K562 (cell line): ENCODE data around the gene RPS19BP1. TPM values are rescaled to one million over a fixed set of nuclear protein-coding genes. Genes with fewer than 3 reads are reported as not detected.

Experiments
- ATAC-seq: fragments of 200-7000 bp; cut with Tn5 transposase; 3 replicates; pipeline ENCODE4 v1.9.1; 2020; ENCODE audit warnings: moderate library complexity
- BruUV-seq: library from RNA; stranded (reverse); fragments of 400-500 nt; replicated peaks from 2 replicates; lab custom pipeline; 2021; lab: Mats Ljungman, UMichigan
- CTCF ChIA-PET: fragments of 300-600 bp; formaldehyde crosslinking; extraction: SDS; loops from one replicate; lab custom pipeline; 2021; ENCODE audit warnings: low intra/inter-chr PET ratio; lab: Yijun Ruan, JAX
- POLR2A ChIA-PET: fragments of 300-600, 350-650 bp; sonication (Branson Sonifier 250); formaldehyde crosslinking; extraction: SDS; loops from one replicate; lab custom pipeline; 2021; ENCODE audit warnings: antibody characterized with exemption, inconsistent platforms; lab: Yijun Ruan, JAX
- DNase-seq, 4 experiments: peaks; one replicate each; pipeline versions ENCODE4 v3.0.0 to v3.0.0-alpha.2; 2011 to 2018; ENCODE audit warnings: low spot score in 3 of 4, mixed read lengths in 3 of 4; ENCODE audit errors: extremely low read depth in 1 of 4
- FAIRE-seq: peaks from 2 replicates; lab custom pipeline; 2011; peaks lifted over from hg19 to GRCh38; lab: Jason Lieb, UNC
- H2AFZ ChIP-seq: 2 replicates; pipeline ENCODE4 v1.6.0; 2011; ENCODE audit warnings: low read depth, low read length, control low read depth, inconsistent platforms
- H3K27ac ChIP-seq: fragments of 200-600 bp; 3 replicates; pipeline ENCODE4 v1.8.0; 2011; ENCODE audit warnings: low read depth, mild to moderate bottlenecking, control low read depth, inconsistent platforms, low read length, moderate library complexity, mixed read lengths; ENCODE audit errors: extremely low read depth
- H3K27me3 ChIP-seq, 2 experiments: fragments of 300-600 bp in 1 of 2; 2 replicates in 1 of 2; 3 replicates in 1 of 2; pipeline versions ENCODE4 v1.6.0 to v1.8.0; 2011; ENCODE audit warnings: inconsistent platforms in 2 of 2, low read length in 2 of 2, mild to moderate bottlenecking in 1 of 2, mixed read lengths in 1 of 2, moderate library complexity in 1 of 2; ENCODE audit not compliant: control insufficient read depth in 2 of 2, insufficient read depth in 2 of 2
- H3K36me3 ChIP-seq: fragments of 300-600 bp; 3 replicates; pipeline ENCODE4 v1.8.0; 2011; ENCODE audit warnings: mild to moderate bottlenecking, low read length, inconsistent platforms; ENCODE audit not compliant: control insufficient read depth, insufficient read depth
- H3K4me1 ChIP-seq, 2 experiments: fragments of 200-600 bp in 1 of 2; replicated peaks in 1 of 2; 2 replicates in 1 of 2; 3 replicates in 1 of 2; pipeline versions ENCODE4 v1.5.1 to v1.8.0; 2011; ENCODE audit warnings: inconsistent platforms in 2 of 2, low read length in 2 of 2, mild to moderate bottlenecking in 1 of 2, mixed read lengths in 1 of 2, moderate library complexity in 1 of 2; ENCODE audit not compliant: control insufficient read depth in 2 of 2, insufficient read depth in 2 of 2
- H3K4me2 ChIP-seq: 2 replicates; pipeline ENCODE4 v1.6.1; 2011; ENCODE audit warnings: low read length, control low read depth, inconsistent platforms, mixed read lengths; ENCODE audit not compliant: insufficient read depth
- H3K4me3 ChIP-seq: fragments of 200-600 bp; sonication (generic), shearing (Covaris generic); 2 replicates; pipeline ENCODE4 v1.5.1; 2016; ENCODE audit warnings: control low read depth, inconsistent platforms
- H3K79me2 ChIP-seq: fragments of 200-600 bp; 3 replicates; pipeline ENCODE4 v1.8.0; 2011; ENCODE audit warnings: low read length, inconsistent platforms; ENCODE audit not compliant: control insufficient read depth, insufficient read depth
- H3K9ac ChIP-seq, 2 experiments: 2 replicates each; pipeline versions ENCODE4 v1.6.0 to v1.6.1; 2011; ENCODE audit warnings: low read depth in 2 of 2, low read length in 2 of 2, control low read depth in 1 of 2, inconsistent platforms in 1 of 2, mild to moderate bottlenecking in 1 of 2, mixed read lengths in 1 of 2; ENCODE audit not compliant: insufficient read depth in 1 of 2
- H3K9me1 ChIP-seq: one replicate; pipeline ENCODE4 v1.6.0; 2011; ENCODE audit warnings: inconsistent platforms, mild to moderate bottlenecking, low read length, moderate library complexity; ENCODE audit not compliant: control insufficient read depth, insufficient read depth
- H3K9me3 ChIP-seq: replicated peaks from 2 replicates; pipeline ENCODE4 v1.5.1; 2011; ENCODE audit warnings: low read depth, low read length, inconsistent platforms; ENCODE audit not compliant: control insufficient read depth, insufficient read depth
- H4K20me1 ChIP-seq: replicated peaks from 2 replicates; pipeline ENCODE4 v1.6.1; 2011; ENCODE audit warnings: low read length, inconsistent platforms, mixed read lengths; ENCODE audit not compliant: control insufficient read depth, insufficient read depth
- FOXK2 ChIP-seq, 2 experiments: fragments of 450-650 bp; IDR thresholded peaks in 1 of 2; conservative IDR thresholded peaks in 1 of 2; 2 replicates each; pipeline ENCODE4 v1.6.1; 2016; ENCODE audit warnings: low read depth in 2 of 2, mild to moderate bottlenecking in 1 of 2
- KDM5B ChIP-seq: fragments of 200-600 bp; sonication (generic); IDR thresholded peaks from 2 replicates; pipeline ENCODE4 v1.6.1; 2012; ENCODE audit warnings: low read depth, mild to moderate bottlenecking, moderate library complexity, low read length, control low read depth, inconsistent platforms; ENCODE audit not compliant: insufficient replicate concordance
- PRDM10 ChIP-seq: fragments of 450-650 bp; IDR thresholded peaks from 2 replicates; pipeline ENCODE4 v1.6.1; 2018; ENCODE audit not compliant: partially characterized antibody
- SMAD3 ChIP-seq: fragments of 450-650 bp; formaldehyde crosslinking; conservative IDR thresholded peaks from 2 replicates; pipeline ENCODE4 v1.4.0; 2020; ENCODE audit warnings: mild to moderate bottlenecking
- THAP12 ChIP-seq: fragments of 250-450 bp; sonication (Bioruptor Pico); IDR thresholded peaks from 2 replicates; pipeline ENCODE4 v1.9.0; 2021; ENCODE audit warnings: mild to moderate bottlenecking, inconsistent platforms
- ZKSCAN8 ChIP-seq: fragments of 200-800 bp; sonication (Bioruptor generic); IDR thresholded peaks from 2 replicates; pipeline ENCODE4 v1.6.1; 2016; ENCODE audit warnings: missing genetic modification characterization, missing compliant biosample characterization
- ZNF511 ChIP-seq: sonication (generic); formaldehyde crosslinking; IDR thresholded peaks from 2 replicates; pipeline ENCODE4 v1.8.0; 2022; ENCODE audit warnings: mild to moderate bottlenecking, missing genetic modification reagents
- ZNF785 ChIP-seq: fragments of 250-450 bp; sonication (Bioruptor Pico); IDR thresholded peaks from 2 replicates; pipeline ENCODE4 v1.4.0; 2020; ENCODE audit warnings: mild to moderate bottlenecking
- WGBS: fragments of 100-300 bp; shearing (Covaris generic); methylation state at CpG from one replicate; pipeline ENCODE4 v1.1.6; 2016; ENCODE audit warnings: low coverage, mixed read lengths; ENCODE audit not compliant: insufficient coverage; ENCODE audit errors: missing lambda C conversion rate; 5-methylcytosine and 5-hydroxymethylcytosine counted together
- in situ Hi-C: fragments of 300-500 bp; cut with MboI; formaldehyde crosslinking; loops from 4 replicates; pipeline ENCODE4 v1.15.0; 2018; ENCODE audit warnings: inconsistent platforms, mixed read lengths
- intact Hi-C: fragments of 100-400 bp; cut with micrococcal nuclease; formaldehyde crosslinking; loops from 2 replicates; pipeline ENCODE4 v1.14.2; 2022
- polyA plus RNA-seq, 8 experiments: library from polyadenylated mRNA; depleted of rRNA in 4 of 8; stranded (reverse) in 5 of 8; unstranded in 3 of 8; fragments of >200 nt; fragmentation: Nextera tagmentation in 2 of 8; fragmentation: Illumina TruSeq in 1 of 8; extraction: Ambion mirVana in 2 of 8; extraction: Trizol in 1 of 8; gene quantifications; 2 replicates each; pipeline versions ENCODE4 v1.2.1 to v1.2.3, GENCODE V29; 2011 to 2014; ENCODE audit warnings: inconsistent platforms in 1 of 8, missing spikeins in 1 of 8
- total RNA-seq, 7 experiments: library from RNA; depleted of rRNA in 6 of 7; stranded (reverse); fragments of >200 nt in 6 of 7; fragmentation: Illumina TruSeq in 2 of 7; extraction: Trizol in 2 of 7; gene quantifications; 2 replicates each; pipeline versions ENCODE4 v1.2.1 to v1.2.3, GENCODE V29; 2011 to 2021; ENCODE audit warnings: low replicate concordance in 1 of 7

RPS19BP1 gene
- total and polyA plus RNA-seq, 9 of the 15 experiments (the other 6 are each of a cell fraction or from before 2014, with no cell fraction given), result 3.0 to 223 (median 84.3) TPM

- TF ChIP-seq PRDM10 (peak; percentile 96), FOXK2 (conservative IDR thresholded peaks at IDR 0.05 in 1 of 2, IDR thresholded peaks at IDR 0.05 in 1 of 2; ENCODE audit: low read depth in 2 of 2) (peak in 1 of 2 experiments; percentile 69; a peak in 1 of 4 replicates)
- TF ChIP-seq, all 486 proteins: peak for 14
These were observed 1.7 kb downstream of the RPS19BP1 start (continued) for GRCh38 chr22:39530692-39531331.

GRCh38 chr22:39530116-39530515, 2.4 kb downstream of the RPS19BP1 start:
- H3K4me2 ChIP-seq, result 0 out of 2 replicates have a peak overlapping the region, but pooled peaks have one; percentile 97
- H3K27me3 ChIP-seq, result no peaks in the 10 kb centered on the region
- in situ Hi-C loops, result loop anchor here (5.0 to 10.0 kb wide), 2 partner anchors 368 to 655 kb away; no protein-coding TSS in a partner anchor
- no peaks in the 10 kb centered on the region for H3K9me1 ChIP-seq
- ChIA-PET POLR2A (interaction anchor here (1.2 to 4.2 kb wide), 4 partner anchors 10 to 218 kb away, joined by 3 to 42 read pairs (median 21); partner anchors contain the start of genes ATF4 and RPL3), CTCF (interaction anchor here (0.6 to 2.1 kb wide), 5 partner anchors 34 to 1035 kb away, joined by 3 to 18 read pairs (median 4); no protein-coding TSS in a partner anchor)
- ATAC-seq, result no peak
- H3K9me3 ChIP-seq, result no peaks in the 10 kb centered on the region
- H3K79me2 ChIP-seq, result peaks cover 46% of the 10 kb centered on the region
- peaks cover 7% of the 10 kb centered on the region for H4K20me1 ChIP-seq
- H2AFZ ChIP-seq, result no peak overlapping the region
- H3K9ac ChIP-seq, result no peak overlapping the region; a peak in 1 of 4 replicates
- 0 out of 3 replicates have a peak overlapping the region, but pooled peaks have one; percentile 15 for H3K27ac ChIP-seq
- TF ChIP-seq ZNF785 (CRISPR knock-in tag) (no peak), ZNF511 (no peak), ZKSCAN8 (CRISPR knock-in tag) (no peak), KDM5B (no peak), THAP12 (CRISPR knock-in tag) (no peak), SMAD3 (CRISPR knock-in tag) (no peak)
- no TSS peak for BruUV-seq
- no peak for FAIRE-seq
- 85% methylated on average over 6 of the region's 6 CpGs for WGBS
- intact Hi-C loops, result loop anchor here (5.0 kb wide), 2 partner anchors 33 to 507 kb away; no protein-coding TSS in a partner anchor
- H3K4me1 ChIP-seq, result peaks cover 29 to 58% of the 10 kb centered on the region in 2 experiments; a peak in 4 of 5 replicates
- no peak for DNase-seq
- no peak overlapping the region for H3K4me3 ChIP-seq
- H3K36me3 ChIP-seq, result peaks cover 45% of the 10 kb centered on the region
